Body of pancreas (tissue), 4 donors: ENCODE measurements around the gene TYW1B.
"Not testable (repeated sequence)": the region's sequence is repeated elsewhere in the genome, so short reads cannot be mapped to it uniquely, and the experiment has no call there.

Experiments
- CTCF ChIP-seq, 7 experiments: fragments of 450-650 bp in 4 of 7; fragments of 200-600 bp in 3 of 7; sonication (generic) in 3 of 7; IDR thresholded peaks; one replicate each; pipeline ENCODE4 v1.5.1; 2016 to 2019; ENCODE audit warnings: antibody characterized with exemption in 7 of 7
- POLR2A ChIP-seq, 3 donors: fragments of 450-650 bp; IDR thresholded peaks; one replicate each; pipeline ENCODE4 v1.6.1; 2016; ENCODE audit warnings: antibody characterized with exemption in 3 of 3, mild to moderate bottlenecking in 2 of 3

GRCh38 chr7:72780289-72780894, 47.6 kb downstream of the TYW1B start:
- TF ChIP-seq CTCF, POLR2A (IDR thresholded peaks at IDR 0.05): not testable (repeated sequence)
